Measurements from ENCODE around the gene OTP.

The OTP gene

GRCh38 chr5:77607324-77607723, 31.2 kb downstream of the OTP start:
- TF ChIP-seq CTCF (IDR thresholded peaks at IDR 0.05): no peak

- TF ChIP-seq CTCF (IDR thresholded peaks at IDR 0.05): no peak
Observed at GRCh38 chr5:77606279-77606678, 32.2 kb downstream of the OTP start.

- TF ChIP-seq CTCF (IDR thresholded peaks at IDR 0.05): no peak
Observed at GRCh38 chr5:77599679-77600078, 38.8 kb downstream of the OTP start.

- no peak for TF ChIP-seq CTCF (IDR thresholded peaks at IDR 0.05)
Observed at GRCh38 chr5:77590347-77590746, 48.2 kb downstream of the OTP start.

GRCh38 chr5:77588175-77588574, 50.3 kb downstream of the OTP start:
- TF ChIP-seq CTCF (IDR thresholded peaks at IDR 0.05): no peak

- TF ChIP-seq CTCF (IDR thresholded peaks at IDR 0.05): no peak
Observed at GRCh38 chr5:77586101-77586500, 52.4 kb downstream of the OTP start.

All from LNCAP (cell line).